Erythroblast (primary cell): ENCODE data around the gene MACROD2.
"Not testable (repeated sequence)": the region's sequence is repeated elsewhere in the genome, so short reads cannot be mapped to it uniquely, and the experiment has no call there.

ENCODE experiments used
- GATA1 ChIP-seq: IDR thresholded peaks from 2 replicates; pipeline ENCODE4 v1.6.1; 2011; ENCODE audit warnings: low read depth, mild to moderate bottlenecking, control low read depth, low read length, moderate library complexity
- POLR2A ChIP-seq: IDR thresholded peaks from 2 replicates; pipeline ENCODE4 v1.6.1; 2011; ENCODE audit warnings: mild to moderate bottlenecking, low read length

GRCh38 chr20:16012934-16013333, 2017.6 kb downstream of the MACROD2 start:
- TF ChIP-seq POLR2A, GATA1: not testable (repeated sequence)
